PC-9 (cell line): ENCODE measurements around the gene PPY. TPM values are rescaled to one million over a fixed set of nuclear protein-coding genes. Genes with fewer than 3 reads are reported as not detected.

ENCODE experiments used
- BruUV-seq: library from RNA; stranded (reverse); fragments of 400-500 nt; replicated peaks from 2 replicates; lab custom pipeline; 2021; lab: Mats Ljungman, UMichigan
- CTCF ChIA-PET: fragments of 300-600 bp; sonication (Branson Sonifier 250); formaldehyde crosslinking; loops from one replicate; lab custom pipeline; 2022; ENCODE audit warnings: antibody characterized with exemption; lab: Charles Lee
- POLR2A ChIA-PET: fragments of 300-600 bp; sonication (Branson Sonifier 250); formaldehyde crosslinking; loops from one replicate; lab custom pipeline; 2022; ENCODE audit warnings: antibody characterized with exemption; ENCODE audit not compliant: unreplicated experiment; lab: Charles Lee
- DNase-seq, 2 experiments: peaks; one replicate each; pipeline versions ENCODE4 v3.0.0 to v3.0.0-alpha.2; 2015 to 2022; ENCODE audit warnings: mixed read lengths in 1 of 2
- H2AFZ ChIP-seq: fragments of 200-600 bp; sonication (generic); 2 replicates; pipeline ENCODE4 v1.8.1; 2017; ENCODE audit warnings: antibody characterized with exemption
- H3F3A ChIP-seq: fragments of 200-600 bp; sonication (generic); 2 replicates; pipeline ENCODE4 v1.8.1; 2017; ENCODE audit warnings: antibody characterized with exemption, mild to moderate bottlenecking, low read depth; ENCODE audit not compliant: insufficient read depth
- H3K27ac ChIP-seq: fragments of 200-600 bp; sonication (generic); 2 replicates; pipeline ENCODE4 v1.6.1; 2016; ENCODE audit warnings: mixed run types
- H3K27me3 ChIP-seq: fragments of 200-600 bp; sonication (generic); 2 replicates; pipeline ENCODE4 v1.6.1; 2016; ENCODE audit warnings: low read depth, mixed run types; ENCODE audit not compliant: insufficient read depth
- H3K36me3 ChIP-seq: fragments of 200-600 bp; sonication (generic); 2 replicates; pipeline ENCODE4 v1.6.1; 2016; ENCODE audit warnings: low read depth, mixed run types
- H3K4me1 ChIP-seq: fragments of 200-600 bp; sonication (generic); replicated peaks from 2 replicates; pipeline ENCODE4 v1.6.1; 2016; ENCODE audit warnings: mixed run types; ENCODE audit not compliant: insufficient read depth
- H3K4me2 ChIP-seq: fragments of 200-600 bp; sonication (generic); 2 replicates; pipeline ENCODE4 v1.6.1; 2017; ENCODE audit warnings: mixed run types
- H3K4me3 ChIP-seq: fragments of 200-600 bp; sonication (generic); 2 replicates; pipeline ENCODE4 v1.6.1; 2016; ENCODE audit warnings: mixed run types
- H3K79me2 ChIP-seq: fragments of 200-600 bp; sonication (generic); 2 replicates; pipeline ENCODE4 v1.6.1; 2017; ENCODE audit warnings: low read depth, mixed run types
- H3K9me2 ChIP-seq: fragments of 200-600 bp; sonication (generic); 2 replicates; pipeline ENCODE4 v1.8.1; 2017; ENCODE audit warnings: mild to moderate bottlenecking; ENCODE audit not compliant: insufficient read depth
- H3K9me3 ChIP-seq: fragments of 200-600 bp; sonication (generic); 2 replicates; pipeline ENCODE4 v1.8.1; 2016; ENCODE audit warnings: low read depth; ENCODE audit not compliant: insufficient read depth
- H4K20me1 ChIP-seq: fragments of 200-600 bp; sonication (generic); 2 replicates; pipeline ENCODE4 v1.8.1; 2017; ENCODE audit not compliant: insufficient read depth
- EZH2 ChIP-seq: fragments of 200-600 bp; sonication (generic); IDR thresholded peaks from 2 replicates; pipeline ENCODE4 v1.8.0; 2017; ENCODE audit warnings: antibody characterized with exemption, low read depth
- intact Hi-C: fragments of 100-400 bp; cut with micrococcal nuclease; formaldehyde crosslinking; loops from one replicate; pipeline ENCODE4 v1.10.0; 2022; ENCODE audit not compliant: unreplicated experiment
- total RNA-seq: library from RNA; stranded (reverse); gene quantifications from 2 replicates; pipeline ENCODE4 v1.2.3, GENCODE V29; 2021
- TF ChIP-seq, protein P1 (sequence below): fragments of 200-600 bp; sonication (generic); conservative IDR thresholded peaks from 2 replicates; pipeline ENCODE4 v1.6.1; 2017; ENCODE audit warnings: mixed run types, antibody characterized with exemption, mild to moderate bottlenecking, moderate library complexity

Gene PPY
- total RNA-seq, 1 experiment from 2014 or later, result not detected

- H3K27ac ChIP-seq, result no peak overlapping the region
- H2AFZ ChIP-seq, result no peak overlapping the region
- ChIA-PET POLR2A (no interaction called here), CTCF (no interaction called here)
- no peaks in the 10 kb centered on the region for H3K9me2 ChIP-seq
- H3K4me1 ChIP-seq, result no peaks in the 10 kb centered on the region
- H3K4me2 ChIP-seq, result no peak overlapping the region
- TF ChIP-seq EZH2, result no peak
- TF ChIP-seq, protein P1, sequence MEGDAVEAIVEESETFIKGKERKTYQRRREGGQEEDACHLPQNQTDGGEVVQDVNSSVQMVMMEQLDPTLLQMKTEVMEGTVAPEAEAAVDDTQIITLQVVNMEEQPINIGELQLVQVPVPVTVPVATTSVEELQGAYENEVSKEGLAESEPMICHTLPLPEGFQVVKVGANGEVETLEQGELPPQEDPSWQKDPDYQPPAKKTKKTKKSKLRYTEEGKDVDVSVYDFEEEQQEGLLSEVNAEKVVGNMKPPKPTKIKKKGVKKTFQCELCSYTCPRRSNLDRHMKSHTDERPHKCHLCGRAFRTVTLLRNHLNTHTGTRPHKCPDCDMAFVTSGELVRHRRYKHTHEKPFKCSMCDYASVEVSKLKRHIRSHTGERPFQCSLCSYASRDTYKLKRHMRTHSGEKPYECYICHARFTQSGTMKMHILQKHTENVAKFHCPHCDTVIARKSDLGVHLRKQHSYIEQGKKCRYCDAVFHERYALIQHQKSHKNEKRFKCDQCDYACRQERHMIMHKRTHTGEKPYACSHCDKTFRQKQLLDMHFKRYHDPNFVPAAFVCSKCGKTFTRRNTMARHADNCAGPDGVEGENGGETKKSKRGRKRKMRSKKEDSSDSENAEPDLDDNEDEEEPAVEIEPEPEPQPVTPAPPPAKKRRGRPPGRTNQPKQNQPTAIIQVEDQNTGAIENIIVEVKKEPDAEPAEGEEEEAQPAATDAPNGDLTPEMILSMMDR, result no peak
- no peak for DNase-seq
- no peak overlapping the region for H3K4me3 ChIP-seq
- no peaks in the 10 kb centered on the region for H3K36me3 ChIP-seq
- BruUV-seq, result no TSS peak
- H3K27me3 ChIP-seq, result peaks cover 28% of the 10 kb centered on the region
- H4K20me1 ChIP-seq, result no peaks in the 10 kb centered on the region; the same call in 1 of the 2 replicates
- no peaks in the 10 kb centered on the region for H3K79me2 ChIP-seq
- intact Hi-C loops, result no loop called here
- H3F3A ChIP-seq, result no peaks in the 10 kb centered on the region
- no peaks in the 10 kb centered on the region for H3K9me3 ChIP-seq
Observed at GRCh38 chr17:43916385-43916784, 25.9 kb downstream of the PPY start.

DNA sequence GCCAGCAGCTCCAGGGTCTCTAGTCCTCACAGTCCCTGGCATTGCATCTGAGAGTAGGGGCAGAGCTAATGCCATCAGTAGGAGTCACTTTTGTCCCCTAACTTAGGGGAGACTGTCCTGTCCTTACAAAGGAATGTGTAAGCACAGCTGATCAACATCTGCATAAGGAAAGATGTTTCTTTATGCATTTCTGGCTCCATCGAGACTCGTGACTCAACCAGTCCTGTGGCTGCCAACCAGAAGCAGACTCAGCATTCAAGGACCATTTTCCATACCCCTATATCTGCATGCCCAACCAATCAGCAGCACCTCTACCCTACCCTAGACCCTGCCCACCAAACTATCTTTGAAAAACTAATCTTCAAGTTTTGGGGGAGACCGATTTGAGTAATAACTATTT lies 26.7 kb downstream of the PPY start:
- Histone ChIP-seq H3F3A (no peaks in the 10 kb centered on the region), H3K27me3 (peaks cover 29% of the 10 kb centered on the region), H3K9me3 (no peaks in the 10 kb centered on the region), H3K4me3 (no peak overlapping the region), H3K36me3 (no peaks in the 10 kb centered on the region), H3K79me2 (no peaks in the 10 kb centered on the region), H3K4me2 (no peak overlapping the region), H3K9me2 (no peaks in the 10 kb centered on the region), H2AFZ (no peak overlapping the region), H4K20me1 (no peaks in the 10 kb centered on the region; the same call in 1 of the 2 replicates), H3K4me1 (no peaks in the 10 kb centered on the region), H3K27ac (no peak overlapping the region)
- ChIA-PET POLR2A (interaction anchor here (0.7 kb wide), 1 partner anchor 253 kb away, joined by 4 read pairs; no protein-coding TSS in a partner anchor), CTCF (no interaction called here)
- no peak for DNase-seq
- intact Hi-C loops, result no loop called here
- BruUV-seq, result no TSS peak
- no peak for TF ChIP-seq EZH2
- TF ChIP-seq, protein P1, result no peak

GRCh38 chr17:43914451-43914850 lies 27.8 kb downstream of the PPY start:
- Histone ChIP-seq H3K9me2 (no peaks in the 10 kb centered on the region), H3K4me2 (no peak overlapping the region), H3K4me1 (no peaks in the 10 kb centered on the region), H3K4me3 (no peak overlapping the region), H3K79me2 (no peaks in the 10 kb centered on the region), H2AFZ (no peak overlapping the region), H3K36me3 (no peaks in the 10 kb centered on the region), H3K9me3 (no peaks in the 10 kb centered on the region), H3K27ac (no peak overlapping the region), H3F3A (peaks cover 3% of the 10 kb centered on the region; the same call in 1 of the 2 replicates), H4K20me1 (no peaks in the 10 kb centered on the region; the same call in 1 of the 2 replicates), H3K27me3 (peaks cover 29% of the 10 kb centered on the region)
- DNase-seq, result no peak
- intact Hi-C loops, result no loop called here
- TF ChIP-seq EZH2, result no peak
- TF ChIP-seq, protein P1, result no peak
- POLR2A ChIA-PET, result no interaction called here
- no TSS peak for BruUV-seq
- CTCF ChIA-PET, result interaction anchor here (0.6 kb wide), 1 partner anchor 865 kb away, joined by 3 read pairs; no protein-coding TSS in a partner anchor
